Cardiac fibroblast (primary cell): Measurements from ENCODE around the gene AGFG2.

ENCODE experiments used
- DNase-seq, 2 donors: peaks; one replicate each; pipeline versions ENCODE4 v3.0.0 to v3.0.0-alpha.2; 2010; ENCODE audit warnings: low read depth in 2 of 2
- H3K4me3 ChIP-seq, 2 donors: replicated peaks in 1 of 2; 1 replicate in 1 of 2; 2 replicates in 1 of 2; pipeline ENCODE4 v1.5.1; 2011; ENCODE audit warnings: low read depth in 2 of 2, low read length in 2 of 2, mild to moderate bottlenecking in 2 of 2, moderate library complexity in 1 of 2
- CTCF ChIP-seq: IDR thresholded peaks from one replicate; pipeline ENCODE4 v1.5.1; 2011; ENCODE audit warnings: low read depth, mild to moderate bottlenecking, low read length, inconsistent platforms

Gene AGFG2

GRCh38 chr7:100602889-100603725 is 64.1 kb downstream of the AGFG2 start:
- H3K4me3 ChIP-seq, result peak overlapping the region; percentile 77 to 84
- no peak for TF ChIP-seq CTCF
- peak; percentile 76 to 90 for DNase-seq

- no peak for TF ChIP-seq CTCF
- peak in 1 of 2 donors; percentile 25 for DNase-seq
- peak overlapping the region; percentile 77 to 84 for H3K4me3 ChIP-seq
Observed at GRCh38 chr7:100603726-100604027, 64.7 kb downstream of the AGFG2 start.

- peak; percentile 44 for TF ChIP-seq CTCF
- peak overlapping the region; percentile 77 to 84 for H3K4me3 ChIP-seq
- peak; percentile 66 to 80 for DNase-seq
Observed at GRCh38 chr7:100604028-100604975, 65.3 kb downstream of the AGFG2 start.

GRCh38 chr7:100604976-100605911 is 66.2 kb downstream of the AGFG2 start:
- DNase-seq, result no peak
- TF ChIP-seq CTCF, result no peak
- peak overlapping the region; percentile 77 to 84 for H3K4me3 ChIP-seq

GRCh38 chr7:100606313-100606712 is 67.3 kb downstream of the AGFG2 start:
- no peak for TF ChIP-seq CTCF
- no peak for DNase-seq
- no peak overlapping the region for H3K4me3 ChIP-seq

- peak in 1 of 2 donors; percentile 67 for DNase-seq
- TF ChIP-seq CTCF, result peak; percentile 11
- no peak overlapping the region for H3K4me3 ChIP-seq
Observed at GRCh38 chr7:100607111-100607510, 68.1 kb downstream of the AGFG2 start.
